Measurements from ENCODE around the gene CDH23.

CDH23 gene

GRCh38 chr10:71742301-71743088 lies 345.8 kb downstream of the CDH23 start:
- no peak for DNase-seq (ENCODE audit: low read depth in 2 of 2)

- no peak for DNase-seq (ENCODE audit: low read depth in 2 of 2)
Measured at GRCh38 chr10:71743089-71743838, 346.5 kb downstream of the CDH23 start.

GRCh38 chr10:71743866-71744265 lies 347.1 kb downstream of the CDH23 start:
- no peak for DNase-seq (ENCODE audit: low read depth in 2 of 2)

GRCh38 chr10:71744897-71745663 lies 348.4 kb downstream of the CDH23 start:
- DNase-seq (ENCODE audit: low read depth in 2 of 2): no peak

GRCh38 chr10:71745664-71746250 lies 349.0 kb downstream of the CDH23 start:
- DNase-seq (ENCODE audit: low read depth in 2 of 2): no peak

GRCh38 chr10:71746344-71747037 lies 349.8 kb downstream of the CDH23 start:
- DNase-seq (ENCODE audit: low read depth in 2 of 2): no peak

GRCh38 chr10:71747039-71747531 lies 350.4 kb downstream of the CDH23 start:
- no peak for DNase-seq (ENCODE audit: low read depth in 2 of 2)

- no peak for DNase-seq (ENCODE audit: low read depth in 2 of 2)
Measured at GRCh38 chr10:71747551-71748523, 351.1 kb downstream of the CDH23 start.

- peak in 1 of 2 donors; percentile 67 for DNase-seq (ENCODE audit: low read depth in 2 of 2)
Measured at GRCh38 chr10:71748671-71749191, 352.0 kb downstream of the CDH23 start.

GRCh38 chr10:71749396-71749795 lies 352.7 kb downstream of the CDH23 start:
- no peak for DNase-seq (ENCODE audit: low read depth in 2 of 2)

- no peak for DNase-seq (ENCODE audit: low read depth in 2 of 2)
Measured at GRCh38 chr10:71750124-71750841, 353.6 kb downstream of the CDH23 start.

- DNase-seq (ENCODE audit: low read depth in 2 of 2): no peak
Measured at GRCh38 chr10:71750986-71751385, 354.3 kb downstream of the CDH23 start.

GRCh38 chr10:71751515-71752224 lies 354.9 kb downstream of the CDH23 start:
- DNase-seq (ENCODE audit: low read depth in 2 of 2): no peak

GRCh38 chr10:71752391-71753090 lies 355.8 kb downstream of the CDH23 start:
- no peak for DNase-seq (ENCODE audit: low read depth in 2 of 2)

- no peak for DNase-seq (ENCODE audit: low read depth in 2 of 2)
Measured at GRCh38 chr10:71753091-71753959, 356.6 kb downstream of the CDH23 start.

GRCh38 chr10:71753960-71754505 lies 357.3 kb downstream of the CDH23 start:
- DNase-seq (ENCODE audit: low read depth in 2 of 2): no peak

Data from stimulated activated CD8-positive, alpha-beta memory T cell treated with anti-CD3 and anti-CD28 coated beads, Interleukin-2, amount 100 ng/mL, for 48 hours (primary cell).